T-helper 1 cell (primary cell): ENCODE results near the gene NFAT5.
A peak's percentile ranks its signal among the peaks of the same experiment; 100 is the strongest.
"Not testable (repeated sequence)": the region's sequence is repeated elsewhere in the genome, so short reads cannot be mapped to it uniquely, and the experiment has no call there.

ENCODE experiments used
- DNase-seq, 5 donors: peaks; one replicate each; pipeline ENCODE4 v3.0.0-alpha.2; 2012 to 2020

NFAT5 gene

DNA sequence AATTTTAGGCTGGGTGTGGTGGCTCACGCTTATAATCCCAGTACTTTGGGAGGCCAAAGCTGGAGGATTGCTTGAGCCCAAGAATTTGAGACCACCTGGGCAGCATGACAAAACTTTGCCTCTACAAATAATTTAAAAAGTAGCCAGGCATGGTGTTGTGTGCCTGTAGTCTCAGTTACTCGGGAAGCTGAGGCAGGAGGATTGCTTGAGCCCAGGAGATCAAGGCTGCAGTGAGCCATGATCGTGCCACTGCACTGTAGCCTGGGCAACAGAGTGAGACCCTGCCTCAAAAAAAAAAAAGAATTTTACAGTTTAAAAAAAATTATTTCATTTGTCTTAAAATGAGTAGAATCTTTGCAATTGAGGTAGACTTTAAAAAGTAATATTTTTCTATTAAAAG lies 78.2 kb downstream of the NFAT5 start:
- not testable (repeated sequence) for DNase-seq

DNA sequence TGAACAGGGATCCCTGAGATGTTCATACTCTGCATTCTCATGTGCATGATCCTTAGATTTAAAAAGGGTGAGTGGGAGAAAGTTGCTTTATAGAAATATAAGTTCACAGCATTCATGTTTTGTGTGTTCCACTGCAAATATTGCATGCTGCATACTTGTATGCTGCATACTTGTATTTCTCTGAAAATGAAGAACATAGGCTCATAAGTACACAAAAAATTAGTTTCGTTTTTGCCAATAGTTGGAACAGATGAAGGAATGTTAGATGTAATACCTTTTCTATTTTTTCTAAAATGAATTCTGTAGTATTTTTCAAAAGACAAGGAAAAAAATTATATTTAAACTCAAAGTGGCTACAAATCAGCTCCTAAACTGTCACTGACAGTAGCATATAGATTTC lies 79.0 kb downstream of the NFAT5 start:
- DNase-seq = no peak

DNA sequence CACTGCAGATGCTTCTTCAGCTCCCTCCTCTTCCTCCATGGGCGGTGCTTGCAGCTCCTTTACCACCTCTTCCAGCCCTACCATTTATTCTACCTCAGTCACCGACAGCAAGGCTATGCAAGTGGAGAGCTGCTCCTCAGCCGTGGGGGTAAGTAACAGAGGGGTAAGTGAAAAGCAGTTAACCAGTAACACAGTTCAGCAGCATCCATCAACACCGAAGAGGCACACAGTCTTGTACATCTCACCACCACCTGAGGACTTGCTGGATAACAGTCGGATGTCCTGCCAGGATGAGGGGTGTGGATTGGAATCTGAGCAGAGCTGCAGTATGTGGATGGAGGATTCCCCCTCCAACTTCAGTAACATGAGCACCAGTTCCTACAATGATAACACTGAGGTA lies 81.3 kb downstream of the NFAT5 start:
- DNase-seq = no peak

DNA sequence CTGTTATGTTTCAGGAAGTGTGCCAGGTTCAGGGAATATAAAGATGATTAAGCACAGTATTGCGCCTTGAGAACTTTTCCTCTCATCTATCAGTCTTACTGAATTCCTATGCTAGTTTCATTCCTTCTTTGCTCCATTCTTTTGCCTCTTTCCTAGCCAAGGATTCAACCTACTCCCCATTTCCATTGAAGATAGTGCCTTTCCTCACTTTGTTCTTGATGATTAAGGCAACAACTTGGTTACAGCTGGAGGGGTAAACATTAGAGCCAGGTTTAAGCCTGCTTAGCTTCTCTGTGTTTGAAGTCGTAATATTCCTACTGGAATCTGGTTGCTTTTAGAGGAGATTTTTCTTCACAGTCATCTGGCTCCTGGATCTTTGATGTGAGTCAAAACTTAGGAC lies 85.5 kb downstream of the NFAT5 start:
- DNase-seq = no peak

DNA sequence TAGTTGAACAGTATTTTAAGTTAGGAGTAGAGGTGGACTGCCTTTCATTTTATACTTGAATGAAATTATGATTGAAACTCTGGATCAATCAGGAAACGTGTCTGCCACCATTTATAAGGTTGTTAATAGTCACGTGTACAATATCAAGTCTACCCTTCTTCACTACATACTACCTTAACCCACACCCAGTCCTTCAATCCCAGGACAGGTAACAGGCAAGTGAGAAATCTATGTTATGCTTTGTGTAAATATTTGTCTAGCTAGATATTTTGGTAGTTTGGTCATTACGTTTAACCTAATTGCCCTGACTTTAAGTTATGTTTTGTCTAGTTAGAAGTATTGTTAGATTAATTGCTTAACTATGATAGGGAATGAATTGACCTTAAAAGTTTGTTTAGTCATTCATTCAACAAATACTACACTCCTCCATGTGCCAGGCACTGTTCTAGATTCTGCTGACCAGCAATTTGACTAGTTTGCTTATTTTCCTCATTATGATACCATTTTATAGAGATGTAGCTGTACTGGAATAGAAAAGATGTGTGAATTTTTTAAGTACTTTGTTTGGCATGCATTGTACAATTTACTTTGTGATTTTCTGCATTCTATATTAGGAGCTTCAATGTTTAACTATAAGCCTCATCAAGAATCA lies 88.6 kb downstream of the NFAT5 start:
- no peak for DNase-seq

DNA sequence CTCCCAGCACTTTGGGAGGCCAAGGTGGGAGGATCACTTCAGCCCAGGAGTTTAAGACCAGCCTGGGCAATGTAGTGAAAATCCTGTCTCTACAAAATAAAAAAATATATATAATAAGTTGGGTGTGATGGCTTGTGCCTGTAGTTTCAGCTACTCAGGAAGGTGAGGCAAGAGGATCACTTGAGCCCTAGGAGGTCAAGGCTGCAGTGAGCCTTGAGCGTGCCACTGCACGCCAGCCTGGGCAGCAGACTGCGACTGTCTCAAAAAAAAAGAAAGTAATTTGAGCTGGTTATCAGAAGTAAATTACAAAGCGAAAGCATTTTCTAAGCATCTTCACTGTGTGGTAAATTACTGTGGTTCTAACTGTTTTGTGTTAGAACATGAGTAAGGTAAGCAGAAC lies 94.4 kb downstream of the NFAT5 start:
- no peak for DNase-seq

DNA sequence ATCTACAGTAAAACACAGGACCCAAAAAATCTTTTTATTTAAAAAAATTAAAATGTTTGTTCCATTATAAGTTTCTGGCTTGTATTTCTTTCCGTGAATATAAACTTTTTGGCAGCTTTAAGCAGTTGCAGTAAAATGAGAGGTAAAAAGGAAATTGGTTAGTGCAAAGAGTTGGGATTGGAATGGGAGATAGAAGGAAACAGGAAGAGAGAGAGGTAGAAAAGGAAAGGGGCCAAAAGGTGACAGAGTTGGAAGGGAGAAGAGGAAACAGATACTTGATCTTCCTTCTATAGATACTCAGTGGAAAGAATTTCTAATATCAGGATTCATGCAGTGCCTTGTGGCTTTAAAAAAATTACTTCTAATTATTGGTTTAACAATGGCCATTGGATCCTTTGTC lies 97.1 kb downstream of the NFAT5 start:
- no peak for DNase-seq

DNA sequence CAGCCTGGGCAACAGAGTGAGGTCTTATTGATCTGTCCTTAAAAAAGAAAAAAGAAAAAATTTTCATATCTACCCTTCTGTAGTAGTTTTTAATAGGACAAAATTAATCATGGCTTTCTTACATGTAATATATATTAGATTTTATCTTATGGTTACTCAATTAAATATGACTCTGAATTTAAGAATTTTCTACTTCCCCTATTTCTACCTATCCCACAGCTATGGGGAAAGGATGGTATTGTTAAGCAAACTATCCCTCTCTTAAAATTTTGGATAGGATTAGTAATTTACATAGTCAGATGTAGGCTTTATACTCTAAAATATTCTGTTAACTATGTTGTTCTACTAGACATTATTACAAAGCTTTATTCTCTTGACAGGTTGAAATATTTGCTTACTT lies 98.1 kb downstream of the NFAT5 start:
- no peak for DNase-seq

DNA sequence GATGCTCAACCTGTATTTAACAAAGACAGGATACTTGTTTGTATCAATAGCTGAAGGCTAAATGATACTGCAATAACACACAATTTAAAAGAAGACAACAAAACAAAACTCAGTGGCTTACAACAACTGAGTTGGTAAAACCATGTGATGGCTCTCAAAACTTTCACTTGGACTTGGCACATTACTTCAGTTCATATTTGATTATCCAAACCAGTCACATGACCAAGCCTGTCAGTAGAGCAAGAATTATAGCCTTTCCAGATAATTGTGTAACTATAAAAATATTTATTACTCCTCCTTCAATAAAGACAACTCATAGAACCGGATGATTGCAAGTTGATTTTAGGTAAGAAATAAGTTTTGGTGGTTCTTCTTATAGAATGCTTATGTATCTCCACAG lies 103.8 kb downstream of the NFAT5 start:
- no peak for DNase-seq

DNA sequence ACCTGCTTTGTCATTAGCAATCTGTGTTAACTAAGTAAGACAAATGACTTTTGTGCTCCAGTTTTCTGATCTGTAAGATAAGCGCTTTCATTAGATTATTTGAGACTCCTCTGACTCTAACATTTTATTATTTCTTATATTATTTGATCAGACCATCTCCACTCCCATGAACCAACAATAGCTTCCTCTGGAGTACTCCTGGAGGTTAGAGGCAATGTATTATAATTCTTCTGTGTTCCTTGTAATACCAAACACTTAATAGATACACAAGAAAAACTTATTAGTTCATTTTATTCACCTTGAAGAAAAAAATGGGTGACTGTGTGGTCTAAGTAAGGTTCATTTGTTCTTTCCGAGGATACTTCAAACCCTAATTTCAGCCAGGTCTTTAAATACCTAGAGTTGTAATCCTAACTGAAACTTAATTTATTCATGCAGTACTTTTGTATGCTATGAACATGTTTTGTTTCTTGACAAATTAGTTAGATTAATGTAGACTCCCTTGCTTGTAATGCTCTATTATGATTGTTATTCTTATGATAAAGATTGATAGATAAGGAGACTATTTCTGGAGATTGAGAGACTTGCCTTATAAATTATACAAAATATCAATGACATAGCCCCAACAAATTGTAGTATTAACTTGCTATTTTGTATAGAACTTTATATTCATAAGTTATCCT lies 106.7 kb downstream of the NFAT5 start:
- no peak for DNase-seq

DNA sequence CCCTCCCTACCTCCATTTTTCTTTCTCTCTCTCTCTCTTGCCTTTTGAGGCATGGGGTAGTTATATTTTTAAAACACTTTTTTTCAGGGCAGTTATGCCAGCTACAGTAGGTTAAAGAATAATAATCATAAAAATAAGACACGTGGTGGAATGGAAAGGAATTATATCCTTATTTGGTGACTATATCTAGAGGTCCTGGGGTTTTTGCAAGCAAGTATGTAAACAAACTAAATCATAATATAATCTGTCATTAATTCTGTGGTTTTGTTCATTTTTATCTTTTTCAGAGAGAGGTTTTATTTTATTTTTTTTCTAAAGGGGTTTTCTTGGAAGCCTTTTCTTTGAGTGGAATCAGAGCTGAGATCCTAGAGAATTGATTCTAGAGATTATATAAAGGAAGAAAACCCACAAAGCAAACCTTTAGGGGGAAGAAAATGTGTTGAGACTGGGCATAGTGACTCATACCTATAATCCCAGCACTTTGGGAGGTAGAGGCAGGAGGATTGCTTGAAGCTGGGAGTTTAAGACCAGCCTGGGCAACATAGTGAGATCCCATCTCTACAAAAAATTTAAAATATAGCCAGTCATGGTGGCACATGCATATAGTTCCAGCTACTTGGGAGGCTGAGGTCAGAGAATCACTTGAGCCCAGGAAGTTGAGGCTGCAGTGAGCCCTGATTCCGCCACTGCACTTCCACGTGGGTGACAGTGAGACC lies 107.4 kb downstream of the NFAT5 start:
- no peak for DNase-seq

DNA sequence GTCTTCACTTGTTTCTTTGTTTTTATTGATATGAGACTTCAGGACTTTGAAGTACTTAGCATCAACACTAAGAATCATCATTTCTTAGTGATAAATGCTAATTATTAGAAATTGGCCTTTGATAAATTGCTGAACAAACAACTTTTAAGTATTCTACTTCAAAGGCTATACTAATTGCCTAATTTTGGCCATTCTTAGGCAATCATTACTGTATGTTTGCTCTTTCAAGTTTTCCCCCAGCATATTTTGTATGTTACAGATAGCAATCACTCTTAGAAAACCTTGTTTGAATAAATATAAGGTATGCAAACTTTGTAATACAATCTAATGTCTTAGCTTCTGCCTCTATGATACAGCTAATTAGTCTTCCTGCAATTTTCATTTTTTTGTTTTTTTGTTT lies 114.6 kb downstream of the NFAT5 start:
- DNase-seq = no peak

DNA sequence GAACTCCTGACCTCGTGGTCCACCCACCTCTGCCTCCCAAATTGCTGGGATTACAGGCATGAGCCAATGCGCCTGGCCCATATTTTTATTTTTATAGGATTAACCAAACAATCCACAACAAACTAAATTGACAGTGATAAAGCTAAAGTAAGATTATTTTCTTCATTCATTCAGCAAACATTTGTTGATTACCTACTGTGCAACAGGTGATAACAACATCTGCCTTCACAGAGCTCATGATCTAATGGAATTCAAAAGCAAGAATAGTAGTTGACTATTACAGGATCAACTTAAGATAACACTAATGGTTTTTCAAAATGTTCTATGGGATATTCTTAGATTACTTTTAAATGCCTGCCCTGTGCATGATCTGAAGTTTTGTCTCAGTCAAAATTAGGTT lies 122.8 kb downstream of the NFAT5 start:
- DNase-seq = no peak

DNA sequence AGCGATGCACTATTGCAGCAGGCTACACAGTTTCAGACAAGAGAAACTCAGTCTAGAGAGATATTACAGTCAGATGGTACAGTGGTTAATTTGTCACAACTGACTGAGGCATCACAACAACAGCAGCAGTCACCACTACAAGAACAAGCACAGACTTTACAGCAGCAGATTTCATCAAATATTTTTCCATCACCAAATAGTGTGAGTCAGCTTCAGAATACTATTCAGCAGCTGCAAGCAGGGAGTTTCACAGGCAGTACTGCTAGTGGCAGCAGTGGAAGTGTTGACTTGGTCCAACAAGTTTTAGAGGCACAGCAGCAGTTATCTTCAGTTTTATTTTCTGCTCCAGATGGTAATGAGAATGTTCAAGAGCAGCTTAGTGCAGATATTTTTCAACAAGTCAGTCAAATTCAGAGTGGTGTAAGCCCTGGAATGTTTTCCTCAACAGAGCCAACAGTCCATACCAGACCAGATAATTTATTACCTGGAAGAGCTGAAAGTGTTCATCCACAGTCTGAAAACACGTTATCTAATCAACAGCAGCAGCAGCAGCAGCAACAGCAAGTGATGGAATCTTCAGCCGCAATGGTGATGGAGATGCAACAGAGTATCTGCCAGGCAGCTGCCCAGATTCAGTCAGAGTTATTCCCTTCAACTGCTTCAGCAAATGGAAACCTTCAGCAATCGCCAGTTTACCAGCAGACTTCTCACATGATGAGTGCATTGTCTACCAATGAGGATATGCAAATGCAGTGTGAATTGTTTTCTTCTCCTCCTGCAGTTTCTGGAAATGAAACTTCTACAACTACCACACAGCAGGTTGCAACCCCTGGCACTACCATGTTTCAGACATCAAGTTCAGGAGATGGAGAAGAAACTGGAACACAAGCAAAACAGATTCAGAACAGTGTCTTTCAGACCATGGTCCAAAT lies 126.5 kb downstream of the NFAT5 start:
- DNase-seq = peak in 1 of 5 donors; percentile 14

DNA sequence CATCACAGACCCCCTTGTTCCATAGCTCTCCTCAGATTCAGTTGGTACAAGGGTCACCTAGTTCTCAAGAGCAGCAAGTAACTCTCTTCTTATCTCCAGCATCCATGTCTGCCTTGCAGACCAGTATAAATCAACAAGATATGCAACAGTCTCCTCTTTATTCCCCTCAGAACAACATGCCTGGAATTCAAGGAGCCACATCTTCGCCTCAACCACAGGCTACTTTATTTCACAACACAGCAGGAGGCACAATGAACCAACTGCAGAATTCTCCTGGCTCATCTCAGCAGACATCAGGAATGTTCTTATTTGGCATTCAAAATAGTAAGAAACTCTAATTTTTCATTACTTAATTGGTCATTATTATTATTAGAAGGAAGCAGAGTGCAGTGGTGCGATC lies 128.2 kb downstream of the NFAT5 start:
- no peak for DNase-seq

DNA sequence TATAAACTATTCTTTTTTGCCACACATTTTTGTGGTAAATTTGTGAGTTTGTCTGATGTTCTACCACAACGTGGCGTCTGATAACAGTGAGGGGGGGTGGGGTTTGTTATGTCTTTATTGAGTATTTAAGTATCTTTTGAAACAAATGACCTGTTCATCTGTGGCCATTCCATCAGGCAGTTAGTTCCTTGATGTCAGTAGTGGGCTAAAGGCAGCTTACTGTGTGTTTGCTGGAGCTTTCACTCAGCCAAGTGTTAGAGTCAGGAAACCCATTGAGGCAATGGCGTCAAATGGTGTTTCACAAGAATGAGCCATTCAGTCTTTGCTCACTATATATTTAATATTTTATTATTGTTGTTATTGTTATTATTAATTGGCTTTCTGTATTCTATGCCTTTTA lies 132.6 kb downstream of the NFAT5 start:
- DNase-seq = no peak

DNA sequence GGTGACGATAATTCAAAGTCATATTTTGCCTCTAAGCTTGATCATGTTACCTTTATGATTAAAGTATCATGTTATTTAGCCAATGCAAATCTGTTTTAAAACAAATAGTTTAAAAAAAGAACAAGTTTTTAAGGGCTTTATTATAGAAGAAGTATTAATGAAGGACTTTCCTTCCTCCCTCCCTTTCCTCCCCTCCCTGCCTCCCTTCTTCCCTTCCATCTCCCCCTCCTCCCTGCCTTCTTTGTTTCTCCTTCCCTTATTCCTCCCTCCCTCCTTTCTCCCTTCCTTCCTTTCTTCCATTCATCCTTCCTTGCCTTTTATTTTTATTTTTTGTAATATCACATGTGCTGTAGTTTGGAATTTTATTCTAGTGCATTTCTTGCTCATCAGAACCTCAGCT lies 134.1 kb downstream of the NFAT5 start:
- no peak for DNase-seq

DNA sequence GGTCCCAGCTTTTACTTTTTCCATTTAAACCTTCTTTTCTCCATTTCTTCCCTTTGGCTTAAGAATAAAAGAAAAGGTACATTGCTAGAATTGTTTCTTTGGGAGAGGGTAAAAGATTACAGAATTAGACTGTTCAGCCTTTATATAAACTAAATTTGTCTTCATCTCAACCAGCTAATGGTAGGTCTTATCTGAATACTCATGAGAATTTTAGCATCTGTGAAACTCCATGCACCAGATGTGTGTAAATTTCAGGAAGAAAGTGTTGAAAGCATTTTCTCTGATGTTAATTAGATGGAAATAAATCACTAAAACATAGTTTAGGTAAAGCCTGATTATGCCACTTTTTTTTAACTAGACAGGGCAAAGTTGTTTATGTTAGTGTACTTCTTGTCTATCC lies 135.7 kb downstream of the NFAT5 start:
- no peak for DNase-seq

DNA sequence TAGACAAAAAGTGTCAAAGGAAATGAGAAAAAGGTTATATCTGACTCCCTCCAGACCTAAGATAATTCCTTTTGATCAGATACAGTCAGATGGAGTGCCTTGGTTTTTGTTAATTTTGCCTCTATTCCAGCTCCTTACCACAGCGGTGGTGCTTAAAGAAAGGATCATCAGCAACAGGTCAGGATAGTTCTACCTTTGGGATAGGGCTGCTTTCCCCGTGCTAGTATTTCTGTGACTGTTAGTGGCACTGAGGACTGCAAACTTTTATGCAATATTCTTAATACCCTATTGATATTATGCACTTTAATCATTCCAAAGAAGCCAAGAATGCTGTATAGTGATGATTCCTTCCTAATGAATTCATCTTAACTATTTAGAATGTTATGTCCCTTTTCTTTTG lies 136.1 kb downstream of the NFAT5 start:
- no peak for DNase-seq

DNA sequence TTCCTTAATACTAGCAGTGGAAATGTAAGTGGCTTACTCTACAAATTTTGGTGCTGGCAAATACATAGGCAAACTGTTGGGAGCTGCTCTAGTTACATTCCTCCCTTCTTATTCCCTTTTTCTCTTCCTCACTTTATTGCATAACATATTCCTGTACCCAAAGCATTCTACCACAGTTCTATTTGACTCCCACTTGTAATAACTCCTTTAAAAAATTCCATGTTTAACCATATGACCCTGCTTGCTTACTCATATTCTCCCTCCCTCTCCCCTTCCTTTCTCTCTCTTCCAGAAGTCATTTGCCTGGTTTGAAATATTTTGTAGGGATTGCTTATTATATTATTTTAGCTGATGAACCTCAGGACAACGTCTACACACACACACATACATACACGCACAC lies 137.9 kb downstream of the NFAT5 start:
- no peak for DNase-seq

DNA sequence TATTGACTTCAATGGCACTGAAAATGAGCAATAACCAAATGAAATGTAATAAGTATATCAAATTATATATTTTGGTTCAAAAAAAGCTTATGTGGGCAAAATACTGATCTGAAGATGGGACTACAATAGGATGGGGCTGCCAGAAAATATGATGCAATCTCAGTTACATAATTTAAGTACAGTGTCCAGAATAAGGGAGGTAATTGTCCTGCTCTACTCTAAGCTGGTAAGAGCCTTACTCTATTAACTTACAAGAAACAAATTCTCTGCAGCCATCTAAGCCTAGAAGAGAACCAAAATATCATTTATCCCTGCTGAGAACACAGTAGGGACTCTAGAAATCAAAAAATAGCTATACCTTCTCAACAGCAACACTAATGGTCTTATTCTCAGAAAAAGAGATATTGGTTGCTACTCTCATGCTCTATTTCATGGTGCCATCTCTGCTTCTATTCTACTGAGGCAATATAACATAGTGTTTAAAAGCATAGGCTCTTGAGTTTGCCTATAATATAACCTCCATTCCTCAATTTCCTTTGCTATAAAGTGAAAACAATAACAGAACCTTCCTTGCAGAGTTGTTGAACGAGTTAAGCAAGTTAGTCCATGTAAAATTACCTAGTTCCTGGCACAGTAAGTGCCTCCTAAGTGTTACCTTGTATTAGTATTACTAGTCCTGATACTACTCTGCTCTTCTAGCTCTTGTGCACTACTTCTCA lies 140.6 kb downstream of the NFAT5 start:
- no peak for DNase-seq

DNA sequence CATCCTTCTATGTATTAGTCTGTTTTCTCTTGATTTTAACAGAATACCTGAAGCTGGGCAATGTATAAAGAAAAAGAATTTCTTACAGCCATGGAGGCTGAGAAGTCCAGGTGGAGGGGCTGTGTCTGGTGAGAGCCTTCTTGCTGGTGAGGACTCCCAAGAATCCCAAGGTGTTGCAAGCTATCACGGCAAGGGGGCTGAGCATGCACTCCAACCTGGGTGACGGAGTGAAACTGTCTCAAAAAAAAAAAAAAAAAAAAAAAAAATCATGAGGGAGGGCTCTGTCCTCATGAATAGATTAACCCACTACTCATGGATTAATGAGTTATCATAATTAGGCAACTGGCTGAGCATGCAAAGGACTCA lies 141.2 kb downstream of the NFAT5 start:
- DNase-seq = no peak
